CD14-positive monocyte (primary cell): ENCODE data around the gene ZNF451. TPM values are rescaled to one million over a fixed set of nuclear protein-coding genes. Genes with fewer than 3 reads are reported as not detected.

ENCODE experiments used
- DNase-seq, 3 donors: peaks; one replicate each; pipeline ENCODE4 v3.0.0-alpha.2; 2011 to 2022
- H2AFZ ChIP-seq: 2 replicates; pipeline ENCODE4 v1.6.0; 2012; ENCODE audit warnings: mild to moderate bottlenecking, low read depth, low read length, inconsistent platforms; ENCODE audit not compliant: insufficient read depth, poor library complexity, severe bottlenecking
- H3K27ac ChIP-seq, 2 donors: 1 replicate in 1 of 2; 2 replicates in 1 of 2; pipeline ENCODE4 v1.5.1; 2012 to 2013; ENCODE audit warnings: low read length in 2 of 2, control low read depth in 1 of 2, inconsistent platforms in 1 of 2, low read depth in 1 of 2, mild to moderate bottlenecking in 1 of 2
- H3K27me3 ChIP-seq, 2 donors: one replicate each; pipeline versions ENCODE4 v1.6.0 to v1.6.1; 2011 to 2013; ENCODE audit warnings: low read length in 2 of 2; ENCODE audit not compliant: control insufficient read depth in 2 of 2, insufficient read depth in 2 of 2
- H3K36me3 ChIP-seq, 2 donors: replicated peaks in 1 of 2; 1 replicate in 1 of 2; 2 replicates in 1 of 2; pipeline versions ENCODE4 v1.5.1 to v1.6.1; 2012 to 2013; ENCODE audit warnings: low read length in 2 of 2, control low read depth in 1 of 2, inconsistent platforms in 1 of 2, mild to moderate bottlenecking in 1 of 2; ENCODE audit not compliant: insufficient read depth in 2 of 2, control insufficient read depth in 1 of 2
- H3K4me1 ChIP-seq, 2 donors: 1 replicate in 1 of 2; 2 replicates in 1 of 2; pipeline versions ENCODE4 v1.5.1 to v1.6.1; 2012 to 2013; ENCODE audit warnings: low read length in 2 of 2, control low read depth in 1 of 2, inconsistent platforms in 1 of 2, mild to moderate bottlenecking in 1 of 2, moderate library complexity in 1 of 2; ENCODE audit not compliant: insufficient read depth in 2 of 2, control insufficient read depth in 1 of 2
- H3K4me2 ChIP-seq: replicated peaks from 2 replicates; pipeline ENCODE3; 2012; ENCODE audit warnings: low read length, moderate library complexity, mild to moderate bottlenecking; ENCODE audit not compliant: poor library complexity, severe bottlenecking; ENCODE audit errors: extremely low read depth
- H3K4me3 ChIP-seq, 3 experiments: fragments of 200-600 bp in 1 of 3; sonication (generic) in 1 of 3; replicated peaks in 1 of 3; 1 replicate in 2 of 3; 2 replicates in 1 of 3; pipeline ENCODE4 v1.5.1; 2011 to 2013; ENCODE audit warnings: low read length in 3 of 3, mild to moderate bottlenecking in 3 of 3, control low read depth in 2 of 3, low read depth in 2 of 3, inconsistent platforms in 1 of 3, moderate library complexity in 1 of 3
- H3K79me2 ChIP-seq: 2 replicates; pipeline ENCODE4 v1.6.0; 2012; ENCODE audit warnings: mild to moderate bottlenecking, control low read depth, inconsistent platforms, low read length, moderate library complexity; ENCODE audit not compliant: insufficient read depth
- H3K9ac ChIP-seq: 2 replicates; pipeline ENCODE4 v1.6.0; 2017; ENCODE audit warnings: low read length, mild to moderate bottlenecking; ENCODE audit not compliant: insufficient read depth, poor library complexity, severe bottlenecking
- H3K9me3 ChIP-seq, 2 donors: replicated peaks in 1 of 2; 1 replicate in 1 of 2; 2 replicates in 1 of 2; pipeline versions ENCODE4 v1.5.1 to v1.6.1; 2012 to 2013; ENCODE audit warnings: low read length in 2 of 2, control low read depth in 1 of 2; ENCODE audit not compliant: control insufficient read depth in 1 of 2, insufficient read depth in 1 of 2
- H4K20me1 ChIP-seq: 2 replicates; pipeline ENCODE4 v1.6.0; 2012; ENCODE audit warnings: mild to moderate bottlenecking, low read length, control low read depth, moderate library complexity; ENCODE audit not compliant: insufficient read depth
- H3K27ac Mint-ChIP-seq, 7 donors: one replicate each; pipeline ENCODE4 v1.8.0; 2020; ENCODE audit warnings: mild to moderate bottlenecking in 7 of 7, mixed read lengths in 7 of 7, moderate library complexity in 6 of 7, inconsistent platforms in 2 of 7
- H3K27me3 Mint-ChIP-seq, 3 donors: one replicate each; pipeline ENCODE4 v1.8.0; 2021 to 2022; ENCODE audit warnings: low read depth in 3 of 3, mild to moderate bottlenecking in 3 of 3, mixed read lengths in 3 of 3, moderate library complexity in 3 of 3, inconsistent platforms in 1 of 3
- H3K36me3 Mint-ChIP-seq, 2 donors: one replicate each; pipeline ENCODE4 v1.8.0; 2020; ENCODE audit warnings: mixed read lengths in 2 of 2, inconsistent platforms in 1 of 2, mild to moderate bottlenecking in 1 of 2
- H3K4me1 Mint-ChIP-seq: one replicate; pipeline ENCODE4 v1.8.0; 2020; ENCODE audit warnings: mild to moderate bottlenecking, mixed read lengths
- H3K4me3 Mint-ChIP-seq, 2 donors: one replicate each; pipeline ENCODE4 v1.8.0; 2020; ENCODE audit warnings: mild to moderate bottlenecking in 2 of 2, mixed read lengths in 2 of 2, moderate library complexity in 1 of 2
- H3K9me3 Mint-ChIP-seq, 7 donors: one replicate each; pipeline ENCODE4 v1.8.0; 2020 to 2022; ENCODE audit warnings: mixed read lengths in 7 of 7, mild to moderate bottlenecking in 6 of 7, moderate library complexity in 6 of 7, inconsistent platforms in 2 of 7
- CTCF ChIP-seq: fragments of 200-600 bp; IDR thresholded peaks from one replicate; pipeline ENCODE4 v1.8.0; 2022; ENCODE audit warnings: antibody characterized with exemption, mild to moderate bottlenecking
- WGBS: methylation state at CpG from one replicate; pipeline ENCODE4 v1.1.5; 2013; ENCODE audit warnings: missing lambda C conversion rate; ENCODE audit not compliant: insufficient coverage; 5-methylcytosine and 5-hydroxymethylcytosine counted together
- intact Hi-C, 2 donors: fragments of 100-400 bp; cut with micrococcal nuclease; formaldehyde crosslinking; loops; one replicate each; pipeline versions ENCODE4 v1.15.0 to v1.15.1; 2023
- polyA plus RNA-seq, 3 donors: library from polyadenylated mRNA; depleted of rRNA in 1 of 3; unstranded in 2 of 3; stranded (reverse) in 1 of 3; fragments of 300-500 nt in 2 of 3; fragments of >200 nt in 1 of 3; fragmentation: Illumina TruSeq in 2 of 3; gene quantifications; 1 replicate in 2 of 3; 2 replicates in 1 of 3; pipeline ENCODE4 v1.2.3, GENCODE V29; 2012 to 2021

Gene ZNF451
- polyA plus RNA-seq, 3 donors = 7.9 to 22.0 (median 19.1) TPM

- Mint-ChIP-seq H3K4me3 (no peak overlapping the region), H3K4me1 (peaks cover 23% of the 10 kb centered on the region), H3K27me3 (peaks cover 0 to 2% (median 0%) of the 10 kb centered on the region in 3 donors), H3K27ac (no peak overlapping the region), H3K36me3 (peaks cover 32 to 46% of the 10 kb centered on the region in 2 donors), H3K9me3 (peaks cover 0 to 1% (median 0%) of the 10 kb centered on the region in 7 donors)
- H3K4me3 ChIP-seq = no peak overlapping the region
- H3K79me2 ChIP-seq = peaks cover 81% of the 10 kb centered on the region
- intact Hi-C loops = no loop called here
- H4K20me1 ChIP-seq = peaks cover 81% of the 10 kb centered on the region
- no peak for DNase-seq
- no peak overlapping the region for H2AFZ ChIP-seq
- TF ChIP-seq CTCF = no peak
- WGBS = no CpG with 5 or more reads among the region's 1 CpG
- H3K27me3 ChIP-seq = no peaks in the 10 kb centered on the region
- H3K27ac ChIP-seq = no peak overlapping the region
- H3K9ac ChIP-seq = no peak overlapping the region
- peaks cover 8 to 9% of the 10 kb centered on the region in 2 donors for H3K4me1 ChIP-seq
- no peak overlapping the region for H3K4me2 ChIP-seq
- H3K36me3 ChIP-seq = peaks cover 23 to 51% of the 10 kb centered on the region in 2 donors
- H3K9me3 ChIP-seq = no peaks in the 10 kb centered on the region
Observed at GRCh38 chr6:57094689-57095088, 4.7 kb downstream of the ZNF451 start.

- no peaks in the 10 kb centered on the region for H3K4me1 ChIP-seq
- TF ChIP-seq CTCF = no peak
Observed at GRCh38 chr6:57097596-57097995, 7.6 kb downstream of the ZNF451 start.

More at GRCh38 chr6:57097596-57097995, 7.6 kb downstream of the ZNF451 start:
- no peaks in the 10 kb centered on the region for H3K27me3 ChIP-seq
- Mint-ChIP-seq H3K36me3 (peaks cover 48 to 62% of the 10 kb centered on the region in 2 donors), H3K9me3 (no peaks in the 10 kb centered on the region), H3K27ac (peak overlapping the region in 1 of 7 donors; percentile 2), H3K4me1 (peaks cover 9% of the 10 kb centered on the region), H3K4me3 (no peak overlapping the region), H3K27me3 (peaks cover 0 to 3% (median 0%) of the 10 kb centered on the region in 3 donors)
- peak overlapping the region in 1 of 2 donors; percentile 23 for H3K27ac ChIP-seq
- H3K4me2 ChIP-seq = no peak overlapping the region
- no peak overlapping the region for H3K9ac ChIP-seq
- DNase-seq = no peak
- H4K20me1 ChIP-seq = peaks cover 84% of the 10 kb centered on the region
- H3K79me2 ChIP-seq = peaks cover 86% of the 10 kb centered on the region
- WGBS = no CpG with 5 or more reads among the region's 1 CpG
- no peak overlapping the region for H2AFZ ChIP-seq
- H3K36me3 ChIP-seq = peaks cover 46 to 70% of the 10 kb centered on the region in 2 donors
- H3K4me3 ChIP-seq = no peak overlapping the region
- intact Hi-C loops = no loop called here
- H3K9me3 ChIP-seq = no peaks in the 10 kb centered on the region
